ENCODE data around the gene TOP2A. TPM values are rescaled to one million over a fixed set of nuclear protein-coding genes. Genes with fewer than 3 reads are reported as not detected.

The TOP2A gene
- polyA plus RNA-seq, 1 experiment: 53.5 TPM

GRCh38 chr17:40351359-40352236, 66.1 kb downstream of the TOP2A start:
- Histone ChIP-seq H3K4me3 (ENCODE audit: low read depth, low read length) (no peak overlapping the region), H3K9me3 (ENCODE audit: control insufficient read depth, insufficient read depth, low read length) (no peaks in the 10 kb centered on the region), H3K27ac (ENCODE audit: low read depth, low read length) (no peak overlapping the region), H3K27me3 (ENCODE audit: control insufficient read depth, insufficient read depth, low read length) (no peaks in the 10 kb centered on the region)
- CTCF ChIA-PET: interaction anchor here (1.5 to 3.8 kb wide), 3 partner anchors 35 to 50 kb away, joined by 3 to 13 read pairs (median 9); no protein-coding TSS in a partner anchor
- POLR2A ChIA-PET: interaction anchor here (0.6 kb wide), 1 partner anchor 139 kb away, joined by 4 read pairs; no protein-coding TSS in a partner anchor
- TF ChIP-seq CTCF (IDR thresholded peaks at IDR 0.05; ENCODE audit: low read depth, low read length): no peak
- DNase-seq (ENCODE audit: low read depth, low spot score): no peak

GRCh38 chr17:40350689-40351358, 66.9 kb downstream of the TOP2A start:
- Histone ChIP-seq H3K27ac (ENCODE audit: low read depth, low read length) (no peak overlapping the region), H3K4me3 (ENCODE audit: low read depth, low read length) (no peak overlapping the region), H3K9me3 (ENCODE audit: control insufficient read depth, insufficient read depth, low read length) (no peaks in the 10 kb centered on the region), H3K27me3 (ENCODE audit: control insufficient read depth, insufficient read depth, low read length) (no peaks in the 10 kb centered on the region)
- no peak for TF ChIP-seq CTCF (IDR thresholded peaks at IDR 0.05; ENCODE audit: low read depth, low read length)
- no peak for DNase-seq (ENCODE audit: low read depth, low spot score)
- POLR2A ChIA-PET: interaction anchor here (0.6 kb wide), 1 partner anchor 140 kb away, joined by 4 read pairs; no protein-coding TSS in a partner anchor
- CTCF ChIA-PET: interaction anchor here (2.2 kb wide), 1 partner anchor 49 kb away, joined by 9 read pairs; no protein-coding TSS in a partner anchor

- CTCF ChIA-PET: no interaction called here
- Histone ChIP-seq H3K4me3 (ENCODE audit: low read depth, low read length) (no peak overlapping the region), H3K27me3 (ENCODE audit: control insufficient read depth, insufficient read depth, low read length) (no peaks in the 10 kb centered on the region), H3K9me3 (ENCODE audit: control insufficient read depth, insufficient read depth, low read length) (no peaks in the 10 kb centered on the region; the same call in 1 of the 2 replicates), H3K27ac (ENCODE audit: low read depth, low read length) (no peak overlapping the region)
- no peak for TF ChIP-seq CTCF (IDR thresholded peaks at IDR 0.05; ENCODE audit: low read depth, low read length)
- no peak for DNase-seq (ENCODE audit: low read depth, low spot score)
- POLR2A ChIA-PET: no interaction called here
Measured at GRCh38 chr17:40349895-40350688, 67.6 kb downstream of the TOP2A start.

- Histone ChIP-seq H3K4me3 (ENCODE audit: low read depth, low read length) (no peak overlapping the region), H3K9me3 (ENCODE audit: control insufficient read depth, insufficient read depth, low read length) (no peaks in the 10 kb centered on the region; the same call in 1 of the 2 replicates), H3K27ac (ENCODE audit: low read depth, low read length) (no peak overlapping the region), H3K27me3 (ENCODE audit: control insufficient read depth, insufficient read depth, low read length) (no peaks in the 10 kb centered on the region)
- DNase-seq (ENCODE audit: low read depth, low spot score): no peak
- POLR2A ChIA-PET: no interaction called here
- no peak for TF ChIP-seq CTCF (IDR thresholded peaks at IDR 0.05; ENCODE audit: low read depth, low read length)
- CTCF ChIA-PET: no interaction called here
Measured at GRCh38 chr17:40349477-40349894, 68.2 kb downstream of the TOP2A start.
